GM19468 (cell line): ENCODE results near the gene TNFRSF12A.

Source experiments
- ATAC-seq: cut with Tn5 transposase; IDR thresholded peaks from one replicate; pipeline ENCODE4 v1.9.1; 2021; ENCODE audit warnings: mild to moderate bottlenecking, moderate library complexity, moderate number of reproducible peaks; ENCODE audit not compliant: unreplicated experiment; ENCODE audit errors: extremely low read depth

The TNFRSF12A gene

GRCh38 chr16:3009568-3010390, 10.4 kb upstream of the TNFRSF12A start:
- ATAC-seq = no peak

- no peak for ATAC-seq
Measured at GRCh38 chr16:3010510-3010909, 9.7 kb upstream of the TNFRSF12A start.

GRCh38 chr16:3012246-3012645, 7.9 kb upstream of the TNFRSF12A start:
- ATAC-seq = no peak

- no peak for ATAC-seq
Measured at GRCh38 chr16:3012828-3013420, 7.2 kb upstream of the TNFRSF12A start, which contains the start of gene CLDN9. CLDN9 (plus strand) TSS chr16:3012923; CDS start chr16:3013363, 440 bp downstream.

- ATAC-seq = no peak
Measured at GRCh38 chr16:3013491-3013951, 6.6 kb upstream of the TNFRSF12A start.

- no peak for ATAC-seq
Measured at GRCh38 chr16:3013998-3014690, 6.0 kb upstream of the TNFRSF12A start.

GRCh38 chr16:3014971-3015370, 5.2 kb upstream of the TNFRSF12A start:
- no peak for ATAC-seq

GRCh38 chr16:3015865-3016521, 4.2 kb upstream of the TNFRSF12A start:
- ATAC-seq = no peak

GRCh38 chr16:3017344-3017743, 2.8 kb upstream of the TNFRSF12A start:
- no peak for ATAC-seq

- no peak for ATAC-seq
Measured at GRCh38 chr16:3017794-3018506, 2.2 kb upstream of the TNFRSF12A start, which contains the start of gene CLDN6. CLDN6 (minus strand) TSS chr16:3018183; CDS start chr16:3016021, 2,162 bp downstream.

GRCh38 chr16:3019594-3020246, 448 bp upstream of the TNFRSF12A start:
- no peak for ATAC-seq

GRCh38 chr16:3020604-3021448, 658 bp downstream of the TNFRSF12A start:
- no peak for ATAC-seq

GRCh38 chr16:3021449-3022207, 1.5 kb downstream of the TNFRSF12A start:
- no peak for ATAC-seq

GRCh38 chr16:3022208-3022683, 2.1 kb downstream of the TNFRSF12A start:
- ATAC-seq = no peak

GRCh38 chr16:3022684-3023414, 2.7 kb downstream of the TNFRSF12A start:
- ATAC-seq = no peak

GRCh38 chr16:3023415-3023668, 3.2 kb downstream of the TNFRSF12A start:
- no peak for ATAC-seq
